HG03095 (cell line): ENCODE results near the gene OOSP3.
"Not testable (repeated sequence)": the region's sequence is repeated elsewhere in the genome, so short reads cannot be mapped to it uniquely, and the experiment has no call there.

Experiments
- ATAC-seq: cut with Tn5 transposase; IDR thresholded peaks from one replicate; pipeline ENCODE4 v1.9.1; 2021; ENCODE audit warnings: moderate library complexity; ENCODE audit not compliant: unreplicated experiment

Gene OOSP3

DNA sequence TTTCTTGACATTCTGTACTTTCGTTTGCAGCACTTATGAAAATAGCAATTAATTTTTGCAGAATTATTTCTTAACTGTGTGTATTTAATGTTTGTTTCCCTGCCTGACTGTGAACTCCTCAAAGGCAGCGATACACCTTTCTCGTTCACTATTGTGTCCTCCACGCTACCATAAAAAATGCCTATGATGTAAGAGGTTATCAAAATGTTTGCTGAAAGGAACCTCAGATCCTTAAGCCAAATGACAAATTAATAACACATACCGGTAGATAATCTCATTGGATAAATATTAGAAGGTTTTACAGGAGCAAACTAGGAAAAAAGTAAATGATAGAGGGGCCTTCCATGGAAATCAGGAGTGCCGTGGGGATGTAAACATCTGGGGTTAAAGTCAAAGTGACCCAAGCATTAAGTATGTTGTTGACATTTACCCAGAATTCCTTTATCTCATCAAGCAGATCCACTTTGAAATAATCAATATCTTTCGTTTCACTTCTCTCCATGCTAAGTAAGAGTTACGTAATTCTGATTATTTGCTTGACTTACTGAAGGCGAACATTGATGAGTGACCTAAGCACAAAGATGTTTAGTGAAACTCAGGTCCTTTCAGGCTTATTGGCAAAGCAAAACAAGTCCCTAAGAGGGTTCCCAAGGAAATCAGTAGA, 2.6 kb upstream of the OOSP3 start:
- ATAC-seq, result no peak

DNA sequence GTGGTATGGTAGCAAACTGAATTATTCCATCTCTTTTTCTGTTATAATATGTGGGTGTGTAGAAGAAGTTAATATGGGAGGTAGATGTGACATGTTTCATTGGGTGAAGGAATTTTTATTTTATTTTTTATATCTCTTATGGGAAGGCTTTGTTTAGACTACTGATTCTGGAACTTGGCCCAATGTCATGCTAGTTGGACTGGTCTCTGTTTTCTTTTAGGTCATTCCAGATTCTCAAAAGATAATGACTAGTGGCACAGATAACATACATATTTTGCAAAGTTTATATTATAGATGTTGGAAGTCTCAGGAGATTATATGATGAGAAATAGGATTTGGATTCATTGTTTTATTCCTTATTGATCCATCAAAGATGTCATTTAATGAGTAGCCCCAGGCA, 1.3 kb upstream of the OOSP3 start:
- no peak for ATAC-seq

DNA sequence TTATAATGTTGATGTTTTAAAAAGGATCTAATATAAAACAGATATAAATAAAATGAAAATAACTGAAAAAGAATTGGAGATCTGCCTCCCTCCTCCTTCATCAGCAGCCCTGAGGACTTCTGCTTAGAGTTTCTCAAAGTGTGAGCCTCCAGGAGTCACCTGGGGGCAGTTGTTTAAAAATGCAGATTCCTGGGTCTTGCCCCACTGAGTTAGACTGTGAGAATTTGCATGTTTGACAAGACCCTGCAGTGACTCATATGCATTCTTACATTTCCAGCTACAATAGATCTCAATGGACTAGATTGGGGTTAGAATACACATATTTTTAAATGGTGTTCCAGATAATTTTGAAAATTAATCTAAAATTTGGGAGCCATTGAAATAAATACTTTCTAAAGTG, 798 bp upstream of the OOSP3 start:
- no peak for ATAC-seq

DNA sequence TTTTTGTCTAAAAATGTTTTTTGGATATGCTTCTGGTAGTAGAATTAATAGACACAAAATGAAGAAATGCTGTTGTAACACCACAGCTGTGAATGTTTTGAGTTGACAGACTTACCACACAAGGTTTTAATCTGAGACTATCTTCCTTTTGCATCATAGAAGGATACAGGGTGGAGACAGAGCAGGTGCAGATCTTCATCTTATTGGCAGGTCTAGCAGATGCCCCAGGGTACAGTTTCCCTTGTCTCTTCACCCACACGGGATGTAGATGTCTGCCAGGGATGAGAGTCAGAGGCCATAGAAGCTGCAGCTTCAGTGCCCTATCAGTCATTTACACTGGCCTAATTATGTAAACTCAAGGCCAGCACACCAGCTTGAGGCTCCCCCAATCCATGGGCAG, 985 bp downstream of the OOSP3 start:
- no peak for ATAC-seq

DNA sequence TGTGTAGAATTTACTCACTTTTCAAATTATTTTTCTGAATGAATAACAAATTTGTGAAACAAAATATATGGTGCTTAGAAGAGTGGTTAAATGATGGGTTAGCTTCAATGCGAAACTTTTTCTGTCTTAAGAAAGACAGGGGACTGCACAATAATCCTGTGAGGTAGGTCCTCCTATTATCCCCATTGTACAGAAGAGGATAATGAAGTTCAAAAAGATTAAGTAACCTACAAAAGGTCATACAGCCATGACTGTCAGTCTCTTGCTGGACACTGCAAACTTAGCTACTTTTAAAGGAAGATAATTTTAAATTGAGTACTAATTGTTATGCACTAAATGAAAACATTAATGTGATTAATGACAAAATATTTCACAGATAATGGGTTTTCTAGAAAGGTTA, 5.0 kb downstream of the OOSP3 start:
- ATAC-seq, result no peak

DNA sequence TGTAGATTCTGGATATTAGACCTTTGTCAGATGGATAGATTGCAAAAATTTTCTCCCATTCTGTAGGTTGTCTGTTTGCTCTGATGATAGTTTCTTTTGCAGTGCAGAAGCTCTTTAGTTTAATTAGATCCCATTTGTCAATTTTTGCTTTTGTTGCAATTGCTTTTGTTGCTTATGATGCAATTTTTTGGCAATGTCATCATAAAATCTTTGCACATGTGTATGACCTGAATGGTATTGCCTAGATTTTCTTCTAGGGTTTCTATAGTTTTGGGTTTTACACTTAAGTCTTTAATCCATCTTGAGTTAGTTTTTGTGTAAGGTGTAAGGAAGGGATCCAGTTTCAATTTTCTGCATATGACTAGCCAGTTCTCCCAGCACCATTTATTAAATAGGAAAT, 8.6 kb downstream of the OOSP3 start:
- ATAC-seq, result not testable (repeated sequence)

DNA sequence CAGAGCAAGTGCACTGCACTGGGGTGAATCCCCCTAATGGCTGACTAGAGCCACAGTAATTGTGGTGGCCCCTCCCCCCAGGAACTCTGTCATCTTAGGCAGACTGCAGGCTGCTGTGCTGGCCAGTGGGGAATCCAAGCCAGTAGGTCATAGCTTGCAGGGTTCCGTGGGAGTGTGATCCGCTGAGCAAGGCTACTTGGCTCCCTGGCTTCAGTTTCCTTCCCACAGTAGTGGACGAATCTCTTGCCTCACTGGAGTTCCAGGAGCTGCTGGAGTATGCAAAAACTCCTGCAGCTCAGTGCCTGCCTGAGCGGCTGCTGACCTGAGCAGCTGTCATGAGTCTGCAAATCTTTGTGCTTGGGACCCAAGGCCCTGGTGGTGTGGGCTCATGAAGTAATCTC, 13.2 kb downstream of the OOSP3 start:
- no peak for ATAC-seq

DNA sequence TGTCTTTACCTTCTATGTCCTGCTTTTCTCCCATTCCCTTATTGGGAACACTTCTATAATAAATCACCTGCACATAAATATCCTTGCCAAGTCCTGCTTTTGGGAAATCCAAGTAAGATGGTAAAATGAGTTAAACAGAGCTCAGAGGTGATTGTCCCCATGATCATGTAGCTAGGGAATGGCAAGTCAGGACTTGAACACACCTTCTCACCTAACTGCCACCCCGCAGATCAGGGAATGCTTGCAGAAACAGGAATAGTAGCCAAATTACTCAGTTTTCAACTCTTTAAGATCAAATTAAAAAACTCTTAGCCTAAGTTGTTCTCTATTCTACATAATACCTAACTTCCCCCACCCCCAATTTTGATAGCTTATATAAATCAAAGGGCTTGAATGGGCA, 16.0 kb downstream of the OOSP3 start:
- ATAC-seq, result no peak

DNA sequence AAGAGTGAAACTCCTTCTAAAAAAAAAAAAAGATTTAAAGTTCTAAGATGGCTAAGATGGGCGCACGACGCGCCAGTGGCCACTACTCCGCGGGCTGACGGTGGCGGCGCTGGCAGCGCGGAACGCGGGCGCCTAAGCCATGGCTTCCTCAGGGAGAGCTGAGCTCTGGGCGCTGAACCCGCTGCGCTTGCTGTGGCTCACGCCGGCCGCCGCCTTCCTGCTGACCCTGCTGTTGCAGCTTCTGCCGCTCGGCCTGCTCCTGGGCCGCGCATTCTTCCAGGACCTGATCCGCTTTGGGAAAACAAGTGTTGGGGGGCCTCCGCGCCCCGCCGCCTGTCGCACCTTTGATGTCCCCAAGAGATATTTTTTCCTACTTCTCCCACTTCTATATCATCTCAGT, 19.5 kb downstream of the OOSP3 start:
- no peak for ATAC-seq

DNA sequence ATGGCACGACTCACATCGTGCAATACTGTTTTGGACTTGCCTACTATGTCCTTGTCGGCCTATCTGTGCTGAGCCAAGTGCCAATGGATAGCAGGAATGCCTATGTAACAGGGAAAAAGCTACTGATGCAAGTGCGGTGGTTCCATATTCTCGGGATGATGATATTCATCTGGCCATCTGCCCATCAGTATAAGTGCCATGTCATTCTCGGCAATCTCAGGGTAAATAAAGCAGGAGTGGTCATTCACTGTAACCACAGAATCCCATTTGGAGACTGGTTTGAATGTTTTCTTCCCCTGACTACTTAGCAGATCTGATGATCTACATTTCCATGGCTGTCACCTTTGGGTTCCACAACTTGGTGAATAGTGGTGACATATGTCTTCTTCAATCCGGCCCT, 20.1 kb downstream of the OOSP3 start:
- no peak for ATAC-seq

DNA sequence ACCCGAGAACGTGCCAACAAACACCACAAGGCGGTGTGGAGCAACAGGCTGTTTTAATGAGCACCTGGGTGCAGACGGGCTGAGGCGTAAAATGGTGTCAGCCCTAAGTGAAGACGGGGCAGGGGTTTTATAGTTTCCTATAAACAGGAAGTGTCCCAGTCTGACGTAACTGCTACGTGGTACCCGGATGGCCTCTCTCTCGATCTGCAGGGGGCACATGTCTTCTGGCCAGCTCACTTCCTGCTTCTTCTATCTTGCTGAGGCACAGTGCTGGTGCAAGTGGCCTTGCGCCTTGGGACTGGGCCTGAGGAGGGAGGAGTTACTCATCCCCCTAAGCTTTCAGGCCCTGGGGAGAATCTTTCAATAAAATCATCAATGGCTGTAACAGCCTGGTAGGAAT, 20.9 kb downstream of the OOSP3 start:
- no peak for ATAC-seq

DNA sequence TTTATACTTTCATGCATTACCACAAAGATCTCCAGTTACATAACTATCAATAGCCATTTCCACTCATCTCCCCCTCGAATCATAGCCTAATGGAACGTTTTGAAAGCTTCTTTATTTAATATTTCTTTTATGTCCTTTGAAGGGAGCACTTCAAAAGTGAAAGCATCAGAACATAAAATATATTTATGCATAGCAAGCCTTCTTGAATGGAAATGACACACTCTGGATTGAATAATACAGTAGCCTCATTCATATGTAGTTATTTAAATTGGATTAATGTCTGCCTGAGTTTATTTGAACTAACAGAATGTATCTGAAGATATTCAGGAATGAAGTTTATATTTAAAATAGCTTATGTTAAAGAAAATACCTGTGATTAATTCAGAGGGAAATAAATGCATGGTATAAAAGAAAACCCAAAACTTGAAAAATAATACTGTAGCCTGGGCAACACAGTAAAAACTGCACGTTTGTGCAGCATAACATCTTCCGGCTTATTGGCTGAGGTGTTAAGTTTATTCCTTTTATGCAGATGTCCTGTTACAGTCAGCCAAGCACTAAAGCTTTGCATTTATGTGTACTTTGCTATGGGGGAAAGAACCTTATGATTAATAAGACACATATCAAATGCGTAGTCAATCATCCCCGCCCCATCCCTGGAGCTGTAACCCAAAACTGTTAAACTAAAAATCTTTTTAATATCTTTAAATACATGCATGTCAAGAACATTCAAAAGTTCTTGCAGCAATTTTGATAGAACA, 22.0 kb downstream of the OOSP3 start:
- ATAC-seq, result no peak

DNA sequence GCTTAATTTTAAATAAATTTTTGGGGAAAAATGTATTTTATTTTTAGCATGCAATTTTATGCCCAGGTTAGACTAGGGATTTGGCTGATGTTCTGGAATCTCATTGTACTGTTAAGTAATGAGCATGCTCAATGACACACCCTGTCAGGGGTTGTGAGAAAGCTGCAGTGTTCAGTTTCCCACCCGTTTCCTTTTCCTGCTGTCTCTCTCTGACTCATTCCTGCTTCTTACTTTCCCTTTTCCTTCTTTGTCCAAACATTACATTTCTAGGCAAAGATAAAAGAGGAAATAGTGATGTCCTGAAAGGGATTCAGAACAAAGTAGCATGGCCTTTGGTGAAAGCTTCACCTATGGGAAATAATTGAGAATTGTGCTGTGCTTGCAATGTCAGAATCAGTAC, 22.7 kb downstream of the OOSP3 start:
- no peak for ATAC-seq

DNA sequence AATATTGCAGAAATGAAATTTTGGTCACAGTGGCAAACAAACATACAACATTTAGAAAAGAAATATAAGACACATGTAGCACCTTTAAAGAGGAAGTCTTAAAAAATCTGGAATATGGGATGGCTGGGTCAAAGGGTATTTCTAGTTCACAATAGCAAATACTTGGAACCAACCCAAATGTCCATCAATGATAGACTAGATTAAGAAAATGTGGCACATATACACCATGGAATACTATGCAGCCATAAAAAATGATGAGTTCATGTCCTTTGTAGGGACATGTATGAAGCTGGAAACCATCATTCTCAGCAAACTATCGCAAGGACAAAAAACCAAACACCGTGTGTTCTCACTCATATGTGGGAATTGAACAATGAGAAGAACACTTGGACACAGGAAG, 25.0 kb downstream of the OOSP3 start:
- not testable (repeated sequence) for ATAC-seq

DNA sequence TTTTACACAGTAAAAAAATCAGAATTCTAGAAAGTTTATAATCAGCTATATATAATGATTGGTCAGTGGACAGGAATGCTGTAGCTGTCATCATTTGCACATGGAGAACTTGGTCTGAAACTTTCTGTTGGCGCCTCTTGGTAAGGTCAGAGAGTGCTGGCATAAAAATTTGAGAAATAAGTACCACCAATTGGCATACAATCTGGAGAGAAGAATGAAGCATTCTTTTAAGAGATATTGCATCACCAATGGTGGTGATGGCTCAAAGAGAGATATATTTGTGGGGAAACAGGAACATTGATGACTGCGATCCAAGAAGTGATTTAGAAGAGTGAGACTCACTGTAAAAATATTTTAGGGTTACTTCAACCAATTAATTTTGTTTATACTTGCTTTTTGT, 39.9 kb downstream of the OOSP3 start:
- ATAC-seq, result no peak

DNA sequence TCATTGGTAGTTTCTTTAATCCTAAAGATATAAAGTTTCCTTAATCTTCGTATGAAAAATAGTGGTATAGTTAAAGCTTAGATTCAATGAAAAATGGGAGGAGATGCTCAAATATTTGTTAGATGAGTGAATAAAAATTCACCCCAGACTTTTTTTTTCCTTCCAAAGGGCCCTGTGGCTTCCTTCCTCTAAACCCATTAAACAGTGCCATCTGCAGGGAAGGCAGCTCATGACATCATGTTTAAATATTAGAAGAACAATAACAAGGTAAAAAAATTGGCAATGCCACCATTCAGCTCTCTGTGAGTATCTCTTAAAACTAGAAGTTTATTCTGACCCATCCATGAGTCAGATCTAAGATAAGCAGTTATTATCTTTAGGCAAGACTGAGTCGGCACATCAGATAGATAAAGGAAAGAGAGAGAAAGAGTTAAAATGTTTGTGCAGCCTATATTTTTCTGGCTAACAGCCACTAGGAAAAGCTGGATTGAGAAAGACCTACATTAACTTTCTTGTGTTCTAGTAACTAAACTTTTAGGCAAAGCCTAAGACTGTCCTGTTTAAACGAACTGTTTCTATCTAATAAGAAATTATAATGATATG, 40.5 kb downstream of the OOSP3 start:
- no peak for ATAC-seq

DNA sequence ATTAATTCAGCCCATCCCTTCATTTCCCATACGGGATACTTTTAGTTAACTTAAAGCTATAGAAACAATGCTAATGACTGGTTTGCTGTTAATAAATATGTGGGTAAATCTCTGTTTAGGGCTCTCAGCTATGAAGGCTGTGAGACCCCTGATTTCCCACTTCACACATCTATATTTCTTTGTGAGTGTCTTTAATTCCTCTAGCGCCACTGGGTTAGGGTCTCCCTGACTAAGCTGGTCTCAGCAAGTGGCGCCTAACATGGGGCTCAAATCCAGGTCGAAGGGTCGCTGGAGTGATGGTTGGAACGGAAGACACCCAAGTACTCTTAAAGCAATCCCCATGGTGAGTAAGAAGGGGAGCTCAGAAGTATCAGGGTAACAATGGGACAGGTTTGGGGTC, 45.2 kb downstream of the OOSP3 start:
- no peak for ATAC-seq

DNA sequence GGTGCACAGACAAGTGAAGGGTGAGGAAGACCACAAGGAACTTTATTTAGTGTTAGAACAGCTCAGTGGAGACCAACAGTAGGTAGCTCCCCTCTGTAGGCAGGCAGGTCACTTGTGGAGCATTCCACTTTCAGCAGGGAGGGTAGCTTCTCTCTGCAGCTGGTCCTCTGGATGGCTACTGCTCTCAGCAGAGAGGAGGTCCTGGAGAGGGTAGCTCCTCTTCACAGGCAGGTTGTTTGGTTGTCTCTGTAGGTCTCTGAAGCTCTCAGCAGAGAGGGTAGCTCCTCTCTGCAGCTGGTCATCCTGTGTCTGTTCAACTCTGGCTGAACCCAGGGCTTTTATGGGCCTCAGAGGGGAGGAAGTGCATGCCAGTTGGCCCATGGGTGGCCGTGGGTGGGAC, 53.1 kb downstream of the OOSP3 start:
- no peak for ATAC-seq

DNA sequence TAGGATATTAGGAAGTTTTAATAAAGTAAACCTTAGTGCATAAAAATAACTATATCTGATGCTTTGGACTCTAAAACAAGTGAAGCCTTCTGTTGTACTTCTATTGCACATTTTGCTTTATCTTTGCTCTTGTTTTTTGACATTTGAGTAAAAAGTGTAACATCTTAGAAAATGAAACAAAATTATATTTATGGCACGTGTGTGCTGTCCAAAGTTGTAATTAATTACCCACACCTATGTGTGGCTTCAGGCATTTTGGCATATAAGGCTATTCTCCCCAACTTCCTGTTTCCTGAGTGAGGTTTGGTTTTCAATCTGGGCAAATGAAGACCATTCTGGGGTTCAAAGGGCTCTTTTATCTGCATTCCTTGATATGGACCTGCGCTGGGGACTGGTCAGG, 59.5 kb downstream of the OOSP3 start, which contains the start of gene OOSP1:
Gene OOSP1, plus strand, starts transcription at position 301 of the 400 bp plus-strand sequence. Its CDS starts 23 bp downstream, at position 324.
- ATAC-seq, result no peak

DNA sequence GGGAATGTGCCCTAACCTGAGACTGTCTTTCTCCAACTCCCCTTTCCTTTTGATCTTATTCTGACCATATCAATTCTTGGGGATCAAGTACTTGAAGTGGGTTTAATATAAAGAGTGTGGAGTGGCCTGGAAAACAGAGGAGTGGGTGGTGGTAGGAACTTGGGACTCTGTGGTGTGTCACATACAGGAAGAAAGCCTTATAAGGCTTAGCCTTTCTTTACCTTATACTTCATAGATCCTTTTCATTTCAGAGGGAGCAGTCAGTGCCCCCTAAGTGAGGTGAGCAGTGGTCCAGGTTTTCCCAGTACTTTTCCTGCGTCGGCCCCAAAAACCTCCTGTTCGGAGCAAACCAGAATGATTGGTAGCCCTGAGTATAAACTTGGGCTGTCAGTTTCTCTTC, 60.1 kb downstream of the OOSP3 start:
- no peak for ATAC-seq

DNA sequence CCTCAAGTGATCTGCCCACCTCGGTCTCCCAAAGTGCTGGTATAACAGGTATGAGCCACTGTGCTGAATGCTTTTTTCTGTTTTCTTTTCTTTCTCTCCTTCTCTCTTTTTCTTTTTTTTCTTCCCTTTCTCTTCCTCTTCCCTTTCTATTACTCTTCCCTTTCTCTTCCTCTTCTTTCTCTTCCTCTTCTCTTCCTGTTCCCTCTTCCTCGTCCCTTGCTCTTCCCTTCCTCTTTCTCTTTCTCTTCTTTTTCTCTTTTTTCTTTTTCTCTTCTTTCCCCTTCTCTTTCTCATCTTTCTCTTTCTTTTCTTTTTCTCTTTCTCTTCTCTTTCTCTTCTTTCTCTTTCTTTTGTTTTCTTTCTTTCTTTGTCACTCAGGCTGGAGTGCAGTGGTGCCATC, 60.9 kb downstream of the OOSP3 start:
- no peak for ATAC-seq

DNA sequence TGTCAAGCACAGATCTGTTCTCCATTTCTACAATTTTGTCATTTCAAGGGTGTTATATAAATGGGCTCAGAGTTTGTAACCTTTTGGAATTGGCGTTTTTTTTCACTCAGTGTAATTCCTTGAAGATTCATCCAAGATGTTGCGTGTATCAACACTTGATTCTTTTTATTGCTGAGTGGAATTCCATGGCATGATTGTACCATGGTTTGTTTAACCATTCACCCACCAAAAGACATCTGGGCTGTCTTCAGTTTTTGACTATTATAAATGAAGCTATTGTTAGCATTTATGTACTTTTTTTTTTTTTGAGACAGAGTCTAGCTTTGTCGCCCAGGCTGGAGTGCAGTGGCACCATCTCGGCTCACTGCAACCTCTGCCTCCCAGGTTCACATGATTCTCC, 62.5 kb downstream of the OOSP3 start:
- ATAC-seq, result no peak
